ENCODE data around the gene RAB23. TPM values are rescaled to one million over a fixed set of nuclear protein-coding genes. Genes with fewer than 3 reads are reported as not detected.

The RAB23 gene
- total and polyA plus RNA-seq, 2 experiments from 2014 or later, result 20.2 to 37.2 TPM

GRCh38 chr6:57182017-57182432, 40.1 kb downstream of the RAB23 start:
- Histone ChIP-seq H3K36me3 (replicated peaks; ENCODE audit: insufficient read depth, low read depth) (no peaks in the 10 kb centered on the region), H3K4me2 (no peak overlapping the region), H3K9me3 (ENCODE audit: low read depth) (no peaks in the 10 kb centered on the region), H4K20me1 (ENCODE audit: insufficient read depth, poor library complexity, severe bottlenecking) (no peaks in the 10 kb centered on the region), H3K27me3 (no peaks in the 10 kb centered on the region), H2AFZ (no peak overlapping the region), H3K4me1 (ENCODE audit: insufficient read depth) (no peaks in the 10 kb centered on the region), H3K27ac (peak overlapping the region; percentile 29), H3K4me3 (no peak overlapping the region), H3K79me2 (peaks cover 34% of the 10 kb centered on the region), H3K9me2 (replicated peaks; ENCODE audit: insufficient read depth) (no peaks in the 10 kb centered on the region)
- 84% methylated on average over 2 of the region's 2 CpGs for WGBS (ENCODE audit: low lambda C conversion rate, missing lambda C conversion rate)
- peak; percentile 13 for DNase-seq (ENCODE audit: low spot score)
- TF ChIP-seq EZH2 (IDR thresholded peaks at IDR 0.05; ENCODE audit: borderline replicate concordance) (no peak), EZH2phosphoT487 (IDR thresholded peaks at IDR 0.05; ENCODE audit: low read depth, severe bottlenecking, unreplicated experiment) (no peak)

- WGBS (ENCODE audit: low lambda C conversion rate, missing lambda C conversion rate), result 86% methylated on average over 3 of the region's 3 CpGs
- Histone ChIP-seq H4K20me1 (ENCODE audit: insufficient read depth, poor library complexity, severe bottlenecking) (no peaks in the 10 kb centered on the region), H3K4me3 (no peak overlapping the region), H3K27me3 (no peaks in the 10 kb centered on the region), H3K9me2 (replicated peaks; ENCODE audit: insufficient read depth) (no peaks in the 10 kb centered on the region), H3K27ac (no peak overlapping the region), H3K9me3 (ENCODE audit: low read depth) (no peaks in the 10 kb centered on the region), H3K4me1 (ENCODE audit: insufficient read depth) (no peaks in the 10 kb centered on the region), H3K36me3 (replicated peaks; ENCODE audit: insufficient read depth, low read depth) (no peaks in the 10 kb centered on the region), H3K79me2 (peaks cover 49% of the 10 kb centered on the region), H2AFZ (no peak overlapping the region), H3K4me2 (no peak overlapping the region)
- TF ChIP-seq EZH2 (IDR thresholded peaks at IDR 0.05; ENCODE audit: borderline replicate concordance) (no peak), CTCF (IDR thresholded peaks at IDR 0.05; ENCODE audit: poor library complexity) (no peak), EZH2phosphoT487 (IDR thresholded peaks at IDR 0.05; ENCODE audit: low read depth, severe bottlenecking, unreplicated experiment) (no peak)
- no peak for DNase-seq (ENCODE audit: low spot score)
These were observed 41.5 kb downstream of the RAB23 start for GRCh38 chr6:57180596-57180995.

DNA sequence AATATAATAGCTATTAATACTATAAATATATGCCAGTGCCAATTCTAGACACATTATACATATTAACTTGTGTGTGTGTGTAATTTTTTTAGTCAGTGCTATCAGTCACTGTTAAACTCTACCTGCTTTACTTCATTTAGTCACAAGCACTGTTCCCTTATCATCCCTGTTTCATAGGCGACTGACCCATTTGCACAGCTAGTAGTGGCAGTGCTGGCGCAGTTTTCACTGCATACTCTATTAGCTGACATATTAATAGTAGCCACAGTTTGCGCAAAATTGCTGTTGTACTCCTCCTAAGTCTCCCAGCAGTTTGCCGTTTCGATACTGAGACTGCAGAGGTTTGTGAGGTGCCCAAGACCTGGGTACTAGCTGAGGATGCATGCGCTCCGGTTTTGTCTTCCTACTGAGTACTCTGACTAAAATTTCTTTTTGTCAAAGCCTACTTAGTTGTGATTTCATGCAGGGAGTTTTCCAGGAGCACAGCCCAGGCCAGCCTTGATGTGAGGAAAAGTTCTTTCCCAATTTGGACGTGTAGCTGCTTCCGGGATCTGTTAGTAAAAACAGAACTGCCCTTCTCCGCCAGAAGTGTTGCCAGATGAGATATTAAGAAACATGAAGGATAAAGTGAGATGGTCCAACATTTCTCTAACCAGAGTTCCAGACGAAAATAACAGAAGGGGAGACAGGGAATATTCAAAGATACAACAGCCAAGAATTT, 44.4 kb downstream of the RAB23 start:
- DNase-seq (ENCODE audit: low spot score), result peak; percentile 21

More for the DNA sequence above, 44.4 kb downstream of the RAB23 start:
- no peaks in the 10 kb centered on the region for H4K20me1 ChIP-seq (ENCODE audit: insufficient read depth, poor library complexity, severe bottlenecking)
- WGBS (ENCODE audit: low lambda C conversion rate, missing lambda C conversion rate), result 83% methylated on average over 11 of the region's 11 CpGs
- H3K9me2 ChIP-seq (replicated peaks; ENCODE audit: insufficient read depth), result no peaks in the 10 kb centered on the region
- TF ChIP-seq EZH2phosphoT487 (IDR thresholded peaks at IDR 0.05; ENCODE audit: low read depth, severe bottlenecking, unreplicated experiment) (no peak), CTCF (IDR thresholded peaks at IDR 0.05; ENCODE audit: poor library complexity) (no peak), EZH2 (IDR thresholded peaks at IDR 0.05; ENCODE audit: borderline replicate concordance) (no peak)
- H3K4me2 ChIP-seq, result peak overlapping the region; percentile 22
- H3K36me3 ChIP-seq (replicated peaks; ENCODE audit: insufficient read depth, low read depth), result no peaks in the 10 kb centered on the region
- H3K4me1 ChIP-seq (ENCODE audit: insufficient read depth), result no peaks in the 10 kb centered on the region
- no peaks in the 10 kb centered on the region for H3K27me3 ChIP-seq
- H3K9me3 ChIP-seq (ENCODE audit: low read depth), result no peaks in the 10 kb centered on the region
- H3K79me2 ChIP-seq, result peaks cover 77% of the 10 kb centered on the region
- H3K27ac ChIP-seq, result peak overlapping the region; percentile 33
- H3K4me3 ChIP-seq, result no peak overlapping the region
- H2AFZ ChIP-seq, result no peak overlapping the region
